HG02852 (cell line): ENCODE measurements around the gene RAB12.
"Not testable (repeated sequence)": the region's sequence is repeated elsewhere in the genome, so short reads cannot be mapped to it uniquely, and the experiment has no call there.

Experiments used
- ATAC-seq: cut with Tn5 transposase; IDR thresholded peaks from one replicate; pipeline ENCODE4 v1.9.1; 2021; ENCODE audit warnings: mild to moderate bottlenecking, moderate library complexity; ENCODE audit not compliant: unreplicated experiment

RAB12 gene

GRCh38 chr18:8639762-8640161 is 30.5 kb downstream of the RAB12 start:
- no peak for ATAC-seq

GRCh38 chr18:8643326-8643878 is 34.2 kb downstream of the RAB12 start:
- no peak for ATAC-seq

DNA sequence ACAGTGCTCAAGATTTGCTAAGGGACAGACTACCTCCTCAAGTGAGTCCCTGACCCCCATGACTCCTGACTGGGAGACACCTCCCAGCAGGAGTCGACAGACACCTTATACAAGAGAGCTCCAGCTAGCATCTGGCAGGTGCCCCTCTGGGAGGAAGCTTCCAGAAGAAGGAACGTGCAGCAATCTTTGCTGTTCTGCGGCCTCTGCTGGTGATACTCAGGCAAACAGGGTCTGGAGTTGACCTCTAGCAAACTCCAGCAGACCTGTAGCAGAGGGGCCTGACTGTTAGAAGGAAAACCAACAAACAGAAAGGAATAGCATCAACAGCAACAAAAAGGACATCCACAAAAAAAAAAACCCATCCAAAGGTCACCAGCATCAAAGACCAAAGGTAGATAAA is 38.1 kb downstream of the RAB12 start:
- not testable (repeated sequence) for ATAC-seq

GRCh38 chr18:8651478-8652261 is 42.4 kb downstream of the RAB12 start:
- not testable (repeated sequence) for ATAC-seq

DNA sequence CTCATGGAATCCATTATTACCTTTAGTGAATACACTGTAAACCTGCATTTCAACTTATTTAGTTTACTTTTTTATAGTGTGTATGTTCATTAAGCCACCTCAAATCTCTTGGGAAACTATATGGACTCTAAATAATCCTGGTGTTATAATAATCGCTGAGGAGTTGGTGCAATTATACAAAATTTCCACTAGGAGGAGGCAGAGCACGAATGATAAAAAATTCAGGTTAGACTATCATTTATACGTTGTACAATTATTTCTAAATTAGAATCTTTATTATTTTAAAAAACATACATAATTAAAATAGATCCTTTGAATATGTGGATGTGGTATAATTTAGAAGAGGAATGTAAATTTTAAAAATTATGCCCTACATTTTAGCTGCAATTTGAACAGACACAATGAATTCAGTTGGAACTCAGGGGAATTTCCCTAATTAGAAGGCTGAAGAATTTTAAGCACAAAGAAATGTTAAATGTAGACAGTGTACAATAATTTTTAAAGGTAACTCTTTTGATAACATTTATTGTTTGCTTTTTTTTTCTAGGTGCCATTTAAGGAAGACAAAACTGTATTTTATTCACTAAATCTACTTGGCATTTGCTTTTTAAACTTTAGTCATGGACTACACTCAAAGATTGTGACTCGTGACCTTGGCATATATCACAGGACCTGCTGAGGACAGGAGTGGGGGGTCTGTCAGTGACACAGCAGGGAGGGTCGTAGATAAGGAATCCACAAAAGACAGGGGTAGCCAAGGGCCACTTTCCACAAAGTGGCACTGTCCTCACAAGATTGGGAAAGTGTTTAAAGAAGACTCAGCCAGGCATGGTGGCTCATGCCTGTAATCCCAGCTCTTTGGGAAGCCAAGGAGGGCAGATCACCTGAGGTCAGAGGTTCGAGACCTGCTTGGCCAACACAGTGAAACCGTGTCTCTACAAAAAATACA is 45.5 kb downstream of the RAB12 start:
- no peak for ATAC-seq

DNA sequence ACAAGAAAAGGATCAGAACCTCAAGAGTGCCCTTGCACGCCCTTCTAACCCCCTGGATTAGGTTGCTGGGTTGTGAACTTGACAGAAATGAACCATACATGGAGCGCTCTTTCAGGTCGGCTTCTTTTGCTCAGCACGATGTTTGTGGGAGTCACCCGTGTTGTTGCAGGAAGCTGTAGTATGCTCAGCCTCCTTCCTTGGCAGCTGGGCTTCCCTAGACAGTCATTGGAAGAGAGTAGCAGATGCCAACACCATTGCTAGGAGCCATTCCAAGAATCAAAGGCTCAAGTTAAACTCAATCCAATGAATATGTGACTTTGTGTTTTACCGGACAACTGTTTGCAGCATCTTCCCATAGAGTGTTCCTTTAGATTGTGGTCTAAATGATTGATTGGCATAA is 47.0 kb downstream of the RAB12 start:
- no peak for ATAC-seq

DNA sequence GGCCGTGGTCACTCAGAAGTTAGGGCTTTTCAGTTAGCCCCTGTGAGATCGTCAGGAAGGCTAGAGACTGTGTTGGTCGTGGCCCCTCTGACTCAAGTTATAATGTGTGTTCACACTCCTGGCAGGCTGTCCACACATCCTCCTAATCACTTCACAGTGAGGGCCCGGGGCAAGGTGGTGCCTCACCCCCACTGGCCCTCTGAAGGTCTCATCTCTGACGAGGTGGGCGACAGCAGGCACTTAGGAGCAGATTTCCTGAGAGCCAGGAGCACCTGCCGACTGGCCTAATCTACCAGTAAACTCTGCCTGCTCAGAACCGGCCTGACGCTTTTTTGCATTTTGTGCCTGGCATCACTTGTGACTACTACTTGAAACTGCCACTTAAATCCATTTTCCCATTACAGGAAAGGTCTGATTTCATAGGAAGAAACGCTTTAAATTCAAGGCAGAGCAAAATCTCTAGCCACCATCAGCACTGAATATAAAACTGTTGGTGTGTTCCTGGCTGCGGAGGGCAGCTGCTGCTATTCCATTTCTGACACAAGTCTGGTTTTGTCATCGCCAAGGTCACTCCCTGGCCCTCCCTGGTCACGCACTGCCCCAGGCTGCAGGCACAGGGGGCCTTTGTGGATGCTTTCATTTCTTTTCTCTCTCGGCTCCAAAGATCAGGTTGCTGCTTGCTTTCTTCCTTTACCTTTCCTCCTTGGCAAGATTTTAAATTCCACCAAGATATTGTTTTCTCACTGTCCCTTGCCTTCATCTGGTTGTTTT is 48.0 kb downstream of the RAB12 start:
- ATAC-seq: no peak

- no peak for ATAC-seq
Measured at GRCh38 chr18:8657873-8658470, 48.7 kb downstream of the RAB12 start.

DNA sequence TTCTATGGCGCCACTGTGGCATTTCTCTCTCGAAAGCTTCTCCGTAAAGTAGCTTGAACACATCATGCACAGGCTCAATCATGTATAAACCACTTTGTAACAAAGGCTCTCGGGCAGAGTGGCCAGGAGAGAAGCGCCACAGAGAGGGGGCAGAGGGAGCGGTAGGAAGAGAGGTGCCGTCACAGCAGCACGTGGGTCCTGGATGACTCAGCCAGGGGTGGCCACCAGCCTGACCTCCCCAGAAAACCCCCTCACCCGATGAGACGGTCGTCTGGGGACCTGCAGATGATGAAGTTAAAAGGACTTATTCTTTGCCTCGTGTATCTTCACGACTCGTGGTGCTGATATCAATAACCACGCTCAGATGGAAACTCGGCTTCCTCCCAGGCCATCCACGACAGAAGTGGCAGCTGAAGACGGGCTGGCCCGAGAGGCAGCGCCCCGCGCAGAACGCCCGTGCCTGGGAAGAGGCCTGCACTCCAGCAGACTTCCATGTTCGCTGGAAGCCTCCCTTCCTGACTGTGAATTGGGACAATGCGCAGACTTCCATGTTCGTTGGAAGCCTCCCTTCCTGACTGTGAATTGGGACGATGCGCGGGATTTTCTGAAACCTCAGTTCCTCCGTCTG is 49.7 kb downstream of the RAB12 start:
- no peak for ATAC-seq

- ATAC-seq: no peak
Measured at GRCh38 chr18:8659609-8660242, 50.5 kb downstream of the RAB12 start.

DNA sequence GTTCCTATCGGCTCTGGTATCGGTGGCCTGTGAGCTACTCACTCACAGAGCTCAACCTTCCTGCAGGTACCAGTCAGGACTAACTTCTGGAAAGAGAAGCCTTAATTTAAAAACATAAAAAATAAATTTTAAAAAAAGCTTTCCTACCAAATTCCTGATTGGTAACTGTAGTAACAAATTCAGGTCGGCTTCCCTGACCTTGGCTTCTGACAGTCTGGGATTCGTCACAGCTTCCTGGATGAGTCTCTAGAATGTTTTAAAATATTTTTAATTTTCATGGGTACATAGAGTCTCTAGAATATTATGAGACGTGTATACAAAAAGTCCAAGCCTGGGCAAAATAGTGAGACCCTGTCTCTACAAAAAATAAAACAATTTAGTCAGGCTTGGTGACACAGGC is 51.1 kb downstream of the RAB12 start:
- ATAC-seq: no peak

- no peak for ATAC-seq
Measured at GRCh38 chr18:8661754-8662559, 52.7 kb downstream of the RAB12 start.

- ATAC-seq: no peak
Measured at GRCh38 chr18:8662560-8663255, 53.5 kb downstream of the RAB12 start.

DNA sequence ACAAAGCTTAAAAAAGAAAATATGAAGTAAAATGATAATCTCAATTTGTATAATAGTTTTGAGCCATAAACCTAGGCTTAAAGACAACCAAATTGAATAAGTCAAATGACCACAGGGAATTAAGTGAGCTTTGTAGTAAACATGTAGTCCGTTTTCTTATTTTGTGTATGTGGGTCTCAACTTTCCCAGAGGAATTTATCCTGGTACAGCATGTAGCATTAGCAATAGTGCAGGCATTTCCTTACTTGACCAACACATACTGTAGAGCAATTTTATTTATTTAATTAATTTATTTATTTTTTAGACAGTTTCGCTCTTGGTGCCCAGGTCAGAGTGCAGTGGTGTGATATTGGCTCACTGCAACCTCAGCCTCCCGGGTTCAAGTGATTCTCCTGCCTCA is 58.6 kb downstream of the RAB12 start:
- no peak for ATAC-seq

DNA sequence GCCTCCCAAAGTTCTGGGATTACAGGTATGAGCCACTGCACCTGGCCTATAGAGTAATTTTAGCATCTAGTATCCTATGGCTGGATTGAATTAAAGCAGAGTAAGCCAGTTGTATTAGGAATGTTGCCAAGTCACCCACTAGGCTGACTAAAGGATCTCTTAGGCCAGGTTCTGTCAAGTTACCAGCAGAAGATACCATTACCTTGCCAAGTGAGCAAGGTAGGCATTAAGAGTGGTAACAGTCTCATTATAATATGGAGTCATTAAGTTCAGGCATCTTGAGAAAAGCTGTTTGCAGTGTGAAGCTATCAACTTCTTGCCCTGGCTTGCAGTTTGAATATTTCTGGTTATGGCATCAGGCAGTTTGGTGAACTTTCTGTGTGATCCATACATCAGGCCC is 59.1 kb downstream of the RAB12 start:
- ATAC-seq: no peak

DNA sequence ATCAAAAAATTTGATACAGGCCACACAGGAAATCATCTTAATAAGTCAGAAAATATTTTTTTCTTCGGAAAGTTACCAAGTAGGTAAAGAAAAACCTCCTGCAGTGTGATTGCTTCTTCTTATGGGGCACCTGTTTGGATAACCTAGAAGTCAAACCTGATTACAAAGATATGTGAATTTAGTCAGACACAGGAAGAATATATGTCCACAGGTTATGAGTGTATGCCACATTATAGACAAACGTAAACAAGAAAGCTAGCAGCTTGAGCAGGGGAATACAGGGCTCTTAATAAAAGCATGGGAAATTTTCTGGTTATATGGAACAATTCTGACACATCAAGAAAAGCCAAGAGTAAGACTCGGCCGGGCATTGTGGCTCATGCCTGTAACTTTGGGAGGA is 60.3 kb downstream of the RAB12 start:
- no peak for ATAC-seq

GRCh38 chr18:8673256-8674209 is 64.3 kb downstream of the RAB12 start:
- ATAC-seq: peak; percentile 98
